HG03097 (cell line): ENCODE data around the gene KLK6.

ENCODE experiments used
- ATAC-seq: cut with Tn5 transposase; IDR thresholded peaks from one replicate; pipeline ENCODE4 v1.9.1; 2021; ENCODE audit not compliant: unreplicated experiment, low FRiP score

KLK6 gene

DNA sequence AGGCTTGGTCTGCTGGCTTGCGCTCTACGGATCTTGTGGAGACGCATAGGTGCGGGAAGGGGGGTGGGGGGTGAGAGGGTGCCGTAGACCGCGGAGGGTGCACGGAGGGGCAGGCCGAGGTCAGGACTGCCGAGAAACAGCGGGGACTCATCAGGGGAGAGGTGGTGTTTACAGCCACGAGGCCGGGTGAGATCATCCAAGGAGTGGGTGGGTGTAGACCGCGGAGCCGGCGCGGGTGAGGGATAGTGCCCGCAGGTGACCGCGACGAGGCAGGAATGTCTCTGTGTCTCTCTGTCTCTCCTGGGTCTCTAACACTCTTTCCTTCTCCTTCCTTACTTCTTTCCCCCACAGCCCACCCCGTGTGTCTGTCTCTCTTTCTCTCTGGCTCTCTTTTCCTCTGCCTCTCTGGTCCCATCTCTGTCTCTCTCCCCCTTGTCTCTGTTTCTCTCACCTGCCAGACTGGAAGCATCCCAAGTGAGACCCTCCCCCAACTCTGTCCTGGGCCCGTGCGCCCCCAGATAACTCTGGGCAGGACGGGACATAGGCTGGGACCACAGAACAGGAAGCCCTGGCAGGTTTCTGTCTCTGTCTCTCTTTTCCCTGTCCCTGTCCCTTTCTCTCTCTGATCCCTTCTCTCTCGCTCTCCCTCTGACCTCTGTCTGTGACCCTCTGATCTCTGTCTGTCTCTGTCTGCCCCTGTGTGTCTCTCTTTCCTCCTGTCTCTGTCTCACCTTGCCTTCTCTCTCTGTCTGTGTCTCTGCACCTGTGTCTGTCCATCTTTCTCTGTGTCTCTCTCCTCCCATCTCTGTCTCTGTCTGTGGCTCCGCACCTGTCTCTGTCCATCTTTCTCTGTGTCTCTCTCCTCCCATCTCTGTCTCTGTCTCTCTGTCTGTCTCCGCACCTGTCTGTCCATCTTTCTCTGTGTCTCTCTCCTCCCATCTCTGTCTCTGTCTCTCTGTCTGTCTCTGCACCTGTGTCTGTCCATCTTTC, 56.4 kb downstream of the KLK6 start:
- no peak for ATAC-seq

DNA sequence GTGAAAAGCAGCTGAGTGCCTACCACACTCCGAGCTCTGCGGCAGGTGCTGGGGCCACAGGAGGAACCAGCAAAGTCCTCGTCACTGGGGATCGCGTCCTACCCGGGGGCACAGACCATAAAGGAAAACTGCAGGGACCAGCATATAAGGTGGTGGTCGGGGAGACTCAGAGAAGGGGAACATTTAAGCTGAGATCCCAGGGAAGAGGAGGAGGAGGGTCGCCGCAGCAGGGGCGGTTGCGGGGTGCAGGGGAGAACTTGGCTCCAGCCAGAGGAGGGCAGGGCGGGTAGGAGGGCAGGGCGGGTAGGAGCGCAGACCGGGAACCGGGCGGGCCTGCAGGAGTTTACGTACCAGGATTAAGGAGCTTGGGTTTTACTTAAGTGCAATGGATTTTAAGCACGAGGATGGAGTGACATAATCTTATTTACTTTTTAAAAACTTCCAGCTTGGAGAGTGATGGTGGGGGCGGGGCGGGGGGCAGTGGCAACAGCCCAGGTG, 57.2 kb downstream of the KLK6 start:
- ATAC-seq: no peak

DNA sequence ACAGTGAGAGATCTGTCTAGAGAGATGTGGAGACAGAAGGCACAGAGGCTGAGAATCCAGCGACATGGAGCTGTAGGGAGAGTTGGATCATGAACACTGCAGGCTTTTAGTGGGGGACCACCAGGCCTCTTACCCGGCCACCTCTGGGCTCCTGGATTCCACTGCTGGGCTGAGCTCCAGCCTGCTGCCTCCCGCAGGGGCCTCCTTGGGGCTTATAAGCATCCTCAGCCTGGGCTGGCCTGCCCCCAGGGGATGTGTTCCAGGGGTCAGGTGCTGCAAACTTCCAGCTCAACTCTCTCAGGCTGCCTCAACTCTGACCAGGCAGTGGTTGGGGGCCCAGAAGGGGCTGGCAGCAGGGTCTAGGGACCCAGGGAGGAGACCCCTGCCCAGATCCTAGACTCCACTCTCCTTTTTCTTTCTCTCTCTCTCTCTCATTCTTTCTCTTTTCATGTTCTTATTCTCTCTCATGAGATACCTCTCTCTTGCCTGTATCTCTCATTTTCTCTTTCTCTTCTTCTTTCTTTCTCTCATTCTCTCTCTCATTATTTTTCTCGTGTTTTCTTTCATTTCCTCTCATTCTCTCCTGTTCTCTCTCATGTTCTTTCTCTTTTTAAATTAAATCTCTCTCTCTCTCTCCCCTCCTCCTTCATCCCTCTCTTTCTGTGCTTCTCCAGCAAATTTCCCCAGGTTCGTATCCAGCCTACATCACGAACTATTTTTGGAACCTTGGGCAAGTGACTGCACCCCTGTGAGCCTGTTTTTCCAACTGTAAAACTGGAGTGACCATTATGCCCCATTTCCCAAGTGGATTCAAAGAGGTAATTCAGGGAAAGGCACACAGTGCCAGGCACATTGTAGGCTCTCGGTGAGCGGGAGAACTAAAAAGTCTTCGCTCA, 57.9 kb downstream of the KLK6 start, which contains the start of gene KLK4:
Gene KLK4 (minus strand): TSS at position 190 of the 896 bp plus-strand sequence. CDS start 657 bp downstream, outside the sequence.
- ATAC-seq: no peak

DNA sequence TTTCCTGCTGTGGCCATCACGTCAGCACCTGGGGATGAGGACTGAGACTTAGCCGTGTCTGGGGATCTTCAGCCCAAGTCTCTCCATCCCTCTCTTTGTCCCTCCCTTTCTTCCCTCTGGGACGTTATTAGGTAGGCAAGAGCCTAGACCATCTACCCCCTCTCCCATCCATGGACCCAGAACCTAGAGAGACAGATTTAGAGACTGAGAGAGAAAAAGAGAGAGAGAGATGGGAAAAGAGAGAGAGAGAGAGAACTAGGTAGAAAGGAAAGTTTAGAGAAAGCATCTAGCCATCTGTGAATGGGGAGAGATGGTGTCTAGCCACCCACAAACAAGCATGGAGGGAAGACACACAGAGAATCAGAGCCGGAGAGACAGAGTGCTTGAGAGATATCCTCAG, 58.7 kb downstream of the KLK6 start:
- ATAC-seq: no peak

DNA sequence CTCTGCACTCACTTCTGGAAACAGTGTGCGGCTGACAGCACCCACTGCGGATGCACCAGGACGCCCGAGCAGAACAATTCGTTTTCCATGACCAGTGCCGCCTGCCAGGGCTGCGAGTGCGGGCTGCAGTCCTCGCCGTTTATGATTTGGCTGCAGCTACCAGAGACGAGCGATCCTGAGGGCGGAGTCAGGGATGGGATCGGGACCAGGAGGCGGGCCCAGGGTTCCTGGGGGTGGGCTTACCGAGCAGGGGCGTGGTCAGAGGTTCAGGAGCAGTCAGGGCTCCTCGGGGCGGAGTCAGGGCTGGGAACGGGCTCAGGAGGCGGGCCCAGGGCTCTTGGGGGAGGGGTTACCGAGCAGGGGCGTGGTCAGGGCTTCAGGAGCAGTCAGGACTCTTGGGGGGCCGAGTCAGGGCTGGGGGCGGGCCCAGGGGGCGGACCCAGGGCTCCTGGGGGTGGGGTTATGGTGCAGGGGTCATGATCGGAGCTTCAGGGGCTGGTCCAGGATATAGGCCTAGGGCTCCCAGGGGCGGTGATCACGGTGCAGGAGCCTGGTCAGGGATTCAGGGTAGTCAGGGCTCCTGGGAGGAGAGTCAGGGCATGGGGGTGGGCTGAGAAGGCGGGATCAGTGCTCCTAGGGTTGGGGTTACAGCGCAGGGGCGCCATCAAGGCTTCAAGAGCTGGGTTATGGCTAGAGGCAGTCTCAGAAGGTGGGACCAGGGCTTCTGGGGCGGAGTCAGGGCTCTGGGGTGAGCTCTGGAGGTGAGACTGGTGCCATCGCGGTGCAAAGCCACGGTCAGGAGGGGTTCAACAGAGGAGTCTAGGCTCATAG, 59.9 kb downstream of the KLK6 start:
- no peak for ATAC-seq
